ENCODE measurements around the gene KIAA1217. TPM values are rescaled to one million over a fixed set of nuclear protein-coding genes. Genes with fewer than 3 reads are reported as not detected.
A peak's percentile ranks its signal among the peaks of the same experiment; 100 is the strongest.
"Not testable (repeated sequence)": the region's sequence is repeated elsewhere in the genome, so short reads cannot be mapped to it uniquely, and the experiment has no call there.

KIAA1217 gene
- total RNA-seq, 1 donor from 2014 or later = 33.3 TPM

- no peak for DNase-seq (ENCODE audit: low read depth)
Observed at GRCh38 chr10:24292304-24293293, 83.7 kb downstream of the KIAA1217 start.

GRCh38 chr10:24299578-24300260 is 90.8 kb downstream of the KIAA1217 start:
- DNase-seq (ENCODE audit: low read depth) = no peak

- DNase-seq (ENCODE audit: low read depth) = no peak
Observed at GRCh38 chr10:24303522-24304310, 94.8 kb downstream of the KIAA1217 start.

DNA sequence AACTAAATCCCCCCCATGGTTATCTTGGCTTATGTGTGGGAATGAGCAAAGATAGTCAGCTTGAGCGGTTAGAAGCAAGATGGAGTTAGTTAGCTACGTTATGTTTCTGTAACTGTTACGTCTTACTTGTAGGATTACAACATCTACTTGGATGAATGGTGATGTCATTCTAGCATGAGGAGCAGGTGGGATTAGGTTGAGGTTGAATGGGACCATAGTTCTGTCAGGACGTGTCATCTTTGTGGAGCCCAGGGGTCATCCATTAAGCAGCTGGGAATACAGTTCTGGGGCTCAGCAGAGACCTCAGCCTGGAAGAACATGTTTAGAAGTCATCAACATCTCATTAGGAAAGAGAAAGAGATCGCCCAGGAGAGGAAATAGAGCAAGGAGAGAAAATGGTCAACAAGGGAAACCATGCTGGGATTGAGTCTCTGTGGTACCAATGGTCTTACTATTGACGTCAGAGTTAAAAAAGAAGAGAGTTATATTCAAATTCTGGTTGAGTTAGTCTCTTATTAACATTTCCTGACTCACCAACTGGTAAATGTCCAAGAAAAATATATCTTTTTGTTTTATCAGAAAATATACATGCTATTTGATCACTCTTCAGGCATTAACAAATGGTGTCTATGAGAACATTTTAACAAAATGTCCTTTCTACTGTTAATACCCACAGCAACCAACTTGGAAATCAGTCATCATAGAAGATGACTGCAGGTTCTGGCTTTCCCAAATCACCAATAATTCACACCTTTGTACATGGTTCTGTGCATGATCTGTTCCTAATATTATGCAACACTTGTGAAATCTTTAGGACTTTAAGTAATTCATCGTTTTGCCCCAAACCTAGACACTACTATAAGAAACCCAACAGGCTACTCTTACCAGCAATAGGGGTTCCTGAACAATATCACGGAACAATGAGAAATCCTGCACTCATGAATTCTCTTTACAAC is 96.9 kb downstream of the KIAA1217 start:
- DNase-seq (ENCODE audit: low read depth) = no peak

GRCh38 chr10:24306507-24306875 is 97.6 kb downstream of the KIAA1217 start:
- DNase-seq (ENCODE audit: low read depth) = no peak

DNA sequence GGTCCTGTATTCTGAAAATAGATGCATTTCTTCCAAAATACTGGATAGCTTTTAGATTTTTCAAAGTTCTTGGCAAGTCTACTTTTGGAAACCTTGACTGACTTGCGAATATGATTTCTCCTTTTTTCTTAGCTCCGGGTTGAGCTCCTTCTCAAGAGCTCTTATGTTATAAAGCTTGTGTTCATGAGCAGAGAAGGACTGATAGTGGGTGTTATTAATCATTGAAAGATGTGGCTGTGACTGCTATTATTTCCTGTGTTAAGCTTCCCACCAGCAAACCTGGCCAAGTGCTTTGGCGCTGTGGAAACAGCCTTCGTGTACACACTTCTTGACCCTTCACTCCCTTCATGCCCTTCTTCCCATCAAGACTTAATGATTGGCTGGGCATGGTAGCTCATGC is 98.2 kb downstream of the KIAA1217 start:
- DNase-seq (ENCODE audit: low read depth) = peak; percentile 34

DNA sequence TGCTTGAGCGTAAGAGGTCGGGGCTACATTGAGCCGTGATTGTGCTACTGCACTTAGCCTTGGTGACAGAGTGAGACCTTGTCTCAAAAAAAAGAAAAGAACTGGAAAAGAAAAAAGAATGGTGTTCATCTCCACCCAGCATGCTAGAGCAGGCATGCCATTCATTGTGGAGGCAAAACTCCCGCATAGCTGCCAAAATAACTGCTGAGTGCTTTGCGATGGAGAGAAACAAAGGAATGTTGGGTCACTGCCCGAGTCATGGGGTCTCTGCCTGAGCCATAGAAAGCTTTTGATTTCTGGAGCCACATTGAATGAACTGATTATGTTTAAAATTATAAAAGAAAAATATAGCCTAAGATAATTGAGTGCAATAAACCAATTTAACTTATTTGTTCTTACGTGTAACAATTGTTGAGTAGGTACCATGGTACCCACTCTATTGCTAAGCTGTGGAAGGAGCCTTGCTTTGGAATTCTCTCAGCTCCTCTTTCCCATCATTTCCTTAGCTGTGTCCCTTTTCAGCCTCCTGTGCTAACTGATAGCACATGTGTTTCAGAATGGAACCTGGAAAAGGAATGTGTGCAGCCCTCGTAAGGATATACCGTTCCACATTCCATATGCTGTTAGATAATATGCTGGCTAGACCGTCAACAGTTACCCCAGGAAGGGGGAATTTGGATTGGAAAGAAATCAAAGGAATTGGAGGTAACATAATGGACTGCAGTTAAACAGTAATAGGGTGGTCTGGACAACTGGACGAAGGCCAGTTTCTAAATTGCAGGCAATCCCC is 99.0 kb downstream of the KIAA1217 start:
- no peak for DNase-seq (ENCODE audit: low read depth)

- no peak for DNase-seq (ENCODE audit: low read depth)
Observed at GRCh38 chr10:24310104-24310503, 101.2 kb downstream of the KIAA1217 start.

- no peak for DNase-seq (ENCODE audit: low read depth)
Observed at GRCh38 chr10:24311888-24312287, 103.0 kb downstream of the KIAA1217 start.

GRCh38 chr10:24313283-24313682 is 104.3 kb downstream of the KIAA1217 start:
- DNase-seq (ENCODE audit: low read depth) = no peak

DNA sequence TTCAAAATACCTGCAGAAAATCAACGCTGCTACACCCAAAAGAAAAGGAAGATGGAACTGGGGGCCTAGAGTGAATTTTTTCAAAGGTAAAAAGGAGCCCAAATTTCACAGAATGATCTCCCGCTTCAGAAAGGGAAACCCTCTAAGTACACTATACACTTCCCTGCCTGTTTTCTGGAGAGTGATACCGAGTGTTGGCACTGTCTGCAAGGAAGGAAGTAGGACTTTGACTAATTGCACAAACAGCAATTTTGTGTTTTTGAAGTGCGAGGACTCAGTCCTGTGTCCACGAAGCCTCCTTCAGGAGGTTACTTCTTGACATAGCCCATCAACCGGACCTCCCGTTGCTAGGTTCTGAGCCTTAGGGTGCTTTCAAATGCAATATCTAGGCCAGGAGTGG is 106.3 kb downstream of the KIAA1217 start:
- DNase-seq (ENCODE audit: low read depth) = no peak

DNA sequence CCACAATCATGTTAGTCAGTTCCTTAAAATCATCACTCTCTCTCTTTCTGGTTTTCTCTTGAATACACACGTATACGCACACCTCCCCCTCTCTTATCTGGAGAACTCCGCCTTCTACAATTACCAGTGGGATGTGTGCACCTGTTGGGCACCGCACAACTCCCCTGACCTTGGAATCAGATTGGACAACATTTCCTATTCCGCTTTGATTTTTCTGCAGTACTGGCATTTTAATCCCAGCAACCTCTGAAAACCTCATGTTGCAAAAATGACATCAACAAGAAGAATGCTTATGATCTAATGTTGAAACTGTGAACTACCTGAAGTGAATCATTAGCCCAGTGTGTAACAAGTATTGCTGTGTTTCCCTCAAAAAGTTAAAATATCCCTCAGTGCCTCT is 109.6 kb downstream of the KIAA1217 start:
- DNase-seq (ENCODE audit: low read depth) = peak; percentile 63

- DNase-seq (ENCODE audit: low read depth) = no peak
Observed at GRCh38 chr10:24320373-24320772, 111.4 kb downstream of the KIAA1217 start.

DNA sequence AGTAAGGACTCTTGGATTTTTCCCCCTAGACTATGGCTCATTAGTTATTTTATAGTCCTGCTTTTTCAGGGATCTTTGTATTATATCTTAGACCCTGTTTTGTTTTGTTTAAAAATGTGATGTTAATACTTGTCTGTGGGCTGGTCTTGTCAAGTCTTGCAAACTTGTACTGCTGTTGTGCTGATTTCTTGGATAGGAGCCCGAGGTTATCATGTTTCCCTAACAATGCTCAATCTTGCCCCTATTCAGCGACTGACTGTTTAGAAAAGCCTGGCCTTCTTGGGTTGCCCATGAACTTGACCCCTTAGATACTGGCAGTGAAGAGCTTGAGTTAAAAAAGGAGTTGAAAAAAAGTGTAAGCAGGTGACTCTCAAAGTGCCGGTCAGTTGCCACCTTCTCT is 115.7 kb downstream of the KIAA1217 start:
- DNase-seq (ENCODE audit: low read depth) = no peak

- peak; percentile 91 for DNase-seq (ENCODE audit: low read depth)
Observed at GRCh38 chr10:24331457-24331856, 122.5 kb downstream of the KIAA1217 start.

GRCh38 chr10:24333736-24334135 is 124.8 kb downstream of the KIAA1217 start:
- DNase-seq (ENCODE audit: low read depth) = no peak

GRCh38 chr10:24334279-24334939 is 125.5 kb downstream of the KIAA1217 start:
- DNase-seq (ENCODE audit: low read depth) = no peak

DNA sequence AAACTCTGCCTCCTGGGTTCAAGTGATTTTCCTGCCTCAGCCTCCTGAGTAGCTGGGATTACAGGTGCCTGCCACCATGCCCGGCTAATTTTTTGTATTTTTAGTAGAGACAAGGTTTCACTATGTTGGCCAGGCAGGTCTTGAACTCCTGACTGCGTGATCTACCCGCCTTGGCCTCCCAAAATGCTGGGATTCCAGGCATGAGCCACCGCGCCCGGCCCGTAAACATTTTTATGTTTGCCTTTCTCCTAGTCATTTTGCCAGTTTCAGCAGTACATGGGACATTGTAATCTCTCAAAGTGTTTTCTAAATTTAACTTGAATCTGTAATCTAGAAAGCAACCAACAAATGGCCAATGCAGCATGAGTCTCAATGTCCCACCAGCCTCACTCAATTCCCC is 128.8 kb downstream of the KIAA1217 start:
- DNase-seq (ENCODE audit: low read depth) = not testable (repeated sequence)

- DNase-seq (ENCODE audit: low read depth) = no peak
Observed at GRCh38 chr10:24339387-24339786, 130.4 kb downstream of the KIAA1217 start.

GRCh38 chr10:24340446-24340845 is 131.5 kb downstream of the KIAA1217 start:
- DNase-seq (ENCODE audit: low read depth) = no peak

Measured in renal cortical epithelial cell (primary cell).